ENCODE results near the gene EID2B.

EID2B gene

GRCh38 chr19:39518458-39518857 lies 14.2 kb downstream of the EID2B start:
- DNase-seq (ENCODE audit: low read depth): no peak
- no peak overlapping the region for H3K4me3 ChIP-seq (ENCODE audit: low read length)
- no peak for TF ChIP-seq CTCF (conservative IDR thresholded peaks at IDR 0.05; ENCODE audit: low read depth, low read length)

GRCh38 chr19:39517432-39517831 lies 15.2 kb downstream of the EID2B start:
- no peak overlapping the region for H3K4me3 ChIP-seq (ENCODE audit: low read length)
- no peak for DNase-seq (ENCODE audit: low read depth)
- no peak for TF ChIP-seq CTCF (conservative IDR thresholded peaks at IDR 0.05; ENCODE audit: low read depth, low read length)

- no peak overlapping the region for H3K4me3 ChIP-seq (ENCODE audit: low read length)
- TF ChIP-seq CTCF (conservative IDR thresholded peaks at IDR 0.05; ENCODE audit: low read depth, low read length): no peak
- no peak for DNase-seq (ENCODE audit: low read depth)
Measured at GRCh38 chr19:39516270-39516669, 16.4 kb downstream of the EID2B start.

- no peak for TF ChIP-seq CTCF (conservative IDR thresholded peaks at IDR 0.05; ENCODE audit: low read depth, low read length)
- H3K4me3 ChIP-seq (ENCODE audit: low read length): peak overlapping the region; percentile 17
- DNase-seq (ENCODE audit: low read depth): no peak
Measured at GRCh38 chr19:39515551-39516191, 17.0 kb downstream of the EID2B start.

- TF ChIP-seq CTCF (conservative IDR thresholded peaks at IDR 0.05; ENCODE audit: low read depth, low read length): no peak
- H3K4me3 ChIP-seq (ENCODE audit: low read length): peak within 1 kb of the TSS; percentile 17
- DNase-seq (ENCODE audit: low read depth): no peak
Measured at GRCh38 chr19:39514840-39515550, 17.7 kb downstream of the EID2B start, which contains the start of gene SELENOV. Gene SELENOV, plus strand, starts transcription at chr19:39515139. Its CDS starts 74 bp downstream, at chr19:39515213.

GRCh38 chr19:39512988-39513387 lies 19.7 kb downstream of the EID2B start:
- H3K4me3 ChIP-seq (ENCODE audit: low read length): no peak overlapping the region
- no peak for DNase-seq (ENCODE audit: low read depth)
- TF ChIP-seq CTCF (conservative IDR thresholded peaks at IDR 0.05; ENCODE audit: low read depth, low read length): no peak

GRCh38 chr19:39509233-39509632 lies 23.4 kb downstream of the EID2B start:
- no peak overlapping the region for H3K4me3 ChIP-seq (ENCODE audit: low read length)
- TF ChIP-seq CTCF (conservative IDR thresholded peaks at IDR 0.05; ENCODE audit: low read depth, low read length): no peak
- DNase-seq (ENCODE audit: low read depth): no peak
